HEK293 (cell line): ENCODE measurements around the gene TASP1.

Experiments used
- CTCF ChIA-PET: fragments of 350-600 bp; formaldehyde crosslinking; extraction: SDS; loops from one replicate; lab custom pipeline; 2021; ENCODE audit warnings: antibody characterized with exemption; lab: Yijun Ruan, JAX
- POLR2A ChIA-PET: fragments of 300-600 bp; formaldehyde crosslinking; extraction: SDS; loops from one replicate; lab custom pipeline; 2020; ENCODE audit warnings: antibody characterized with exemption, inconsistent platforms; lab: Yijun Ruan, JAX
- H3K27ac ChIP-seq: fragments of 200-500 bp; sonication (Bioruptor generic); 2 replicates; pipeline ENCODE4 v1.5.1; 2014; ENCODE audit warnings: low read depth, low read length, control low read depth, inconsistent platforms; ENCODE audit errors: extremely low read depth
- H3K36me3 ChIP-seq, 2 experiments: fragments of 200-500 bp in 1 of 2; sonication (Bioruptor generic) in 1 of 2; 1 replicate in 1 of 2; 2 replicates in 1 of 2; pipeline ENCODE4 v1.5.1; 2014 to 2017; ENCODE audit warnings: inconsistent platforms in 2 of 2, low read length in 2 of 2; ENCODE audit not compliant: control insufficient read depth in 2 of 2, insufficient read depth in 1 of 2
- H3K4me1 ChIP-seq: fragments of 200-500 bp; sonication (Bioruptor generic); 2 replicates; pipeline ENCODE4 v1.5.1; 2014; ENCODE audit warnings: mild to moderate bottlenecking, low read length, inconsistent platforms; ENCODE audit not compliant: control insufficient read depth, insufficient read depth
- H3K4me3 ChIP-seq: 2 replicates; pipeline ENCODE4 v1.5.1; 2011; ENCODE audit warnings: low read depth, mild to moderate bottlenecking, control low read depth, low read length, moderate library complexity
- H3K9me3 ChIP-seq: fragments of 200-500 bp; sonication (Bioruptor generic); 2 replicates; pipeline ENCODE4 v1.5.1; 2014; ENCODE audit warnings: low read depth, low read length, inconsistent platforms; ENCODE audit not compliant: control insufficient read depth, insufficient read depth
- FEZF1 ChIP-seq: fragments of 450-650 bp; formaldehyde crosslinking; IDR thresholded peaks from 2 replicates; pipeline ENCODE4 v1.5.1; 2016; ENCODE audit warnings: missing biosample characterization, missing genetic modification characterization
- GLIS2 ChIP-seq: fragments of 450-650 bp; formaldehyde crosslinking; IDR thresholded peaks from 2 replicates; pipeline ENCODE4 v1.5.1; 2016; ENCODE audit warnings: missing biosample characterization, missing genetic modification characterization
- HOXA7 ChIP-seq: sonication (generic); formaldehyde crosslinking; IDR thresholded peaks from 2 replicates; pipeline ENCODE4 v1.8.1; 2022; ENCODE audit warnings: missing genetic modification reagents, borderline replicate concordance
- MYNN ChIP-seq: fragments of 450-650 bp; formaldehyde crosslinking; IDR thresholded peaks from 2 replicates; pipeline ENCODE4 v1.5.1; 2016; ENCODE audit warnings: missing biosample characterization, missing genetic modification characterization, borderline replicate concordance
- MZF1 ChIP-seq: fragments of 450-650 bp; formaldehyde crosslinking; IDR thresholded peaks from 2 replicates; pipeline ENCODE4 v1.5.1; 2017; ENCODE audit warnings: missing biosample characterization, missing genetic modification characterization, borderline replicate concordance
- RBAK ChIP-seq: fragments of 450-650 bp; formaldehyde crosslinking; IDR thresholded peaks from 2 replicates; pipeline ENCODE4 v1.5.1; 2016; ENCODE audit warnings: missing biosample characterization, missing genetic modification characterization
- SP2 ChIP-seq: fragments of 450-650 bp; formaldehyde crosslinking; IDR thresholded peaks from 2 replicates; pipeline ENCODE4 v1.5.1; 2016; ENCODE audit warnings: missing biosample characterization, missing genetic modification characterization
- SP3 ChIP-seq: fragments of 450-650 bp; formaldehyde crosslinking; IDR thresholded peaks from 2 replicates; pipeline ENCODE4 v1.5.1; 2016; ENCODE audit warnings: missing biosample characterization, missing genetic modification characterization
- ZBTB20 ChIP-seq: fragments of 450-650 bp; formaldehyde crosslinking; IDR thresholded peaks from 2 replicates; pipeline ENCODE4 v1.5.1; 2016; ENCODE audit warnings: missing biosample characterization, missing genetic modification characterization
- ZBTB48 ChIP-seq: fragments of 450-650 bp; formaldehyde crosslinking; IDR thresholded peaks from 2 replicates; pipeline ENCODE4 v1.5.1; 2016; ENCODE audit warnings: missing biosample characterization, missing genetic modification characterization
- ZFP69B ChIP-seq: fragments of 450-650 bp; formaldehyde crosslinking; IDR thresholded peaks from 2 replicates; pipeline ENCODE4 v1.5.1; 2016; ENCODE audit warnings: missing biosample characterization, missing genetic modification characterization
- ZNF146 ChIP-seq: fragments of 450-650 bp; formaldehyde crosslinking; IDR thresholded peaks from 2 replicates; pipeline ENCODE4 v1.5.1; 2016; ENCODE audit warnings: missing biosample characterization, missing genetic modification characterization
- ZNF155 ChIP-seq: fragments of 450-650 bp; formaldehyde crosslinking; IDR thresholded peaks from 2 replicates; pipeline ENCODE4 v1.5.1; 2016; ENCODE audit warnings: missing biosample characterization, missing genetic modification characterization
- ZNF335 ChIP-seq: fragments of 450-650 bp; formaldehyde crosslinking; conservative IDR thresholded peaks from 2 replicates; pipeline ENCODE4 v1.5.1; 2016; ENCODE audit warnings: missing biosample characterization, missing genetic modification characterization
- ZNF341 ChIP-seq: fragments of 450-650 bp; formaldehyde crosslinking; IDR thresholded peaks from 2 replicates; pipeline ENCODE4; 2016; ENCODE audit warnings: low read depth, missing biosample characterization, missing genetic modification characterization
- ZNF510 ChIP-seq: fragments of 450-650 bp; formaldehyde crosslinking; IDR thresholded peaks from 2 replicates; pipeline ENCODE4 v1.5.1; 2018; ENCODE audit warnings: mild to moderate bottlenecking, missing genetic modification characterization, missing biosample characterization; ENCODE audit not compliant: insufficient replicate concordance
- ZNF521 ChIP-seq: fragments of 450-650 bp; formaldehyde crosslinking; IDR thresholded peaks from 2 replicates; pipeline ENCODE4 v1.5.1; 2017; ENCODE audit warnings: missing biosample characterization, mild to moderate bottlenecking, missing genetic modification characterization
- ZNF549 ChIP-seq: fragments of 450-650 bp; IDR thresholded peaks from 2 replicates; pipeline ENCODE4 v1.5.1; 2018; ENCODE audit warnings: missing biosample characterization, missing genetic modification characterization, mild to moderate bottlenecking, inconsistent platforms, moderate library complexity
- ZNF561 ChIP-seq: fragments of 450-650 bp; IDR thresholded peaks from 2 replicates; pipeline ENCODE4 v1.5.1; 2018; ENCODE audit warnings: missing biosample characterization, missing genetic modification characterization, borderline replicate concordance
- ZNF621 ChIP-seq: fragments of 450-650 bp; formaldehyde crosslinking; IDR thresholded peaks from 2 replicates; pipeline ENCODE4 v1.5.1; 2017; ENCODE audit warnings: missing biosample characterization, missing genetic modification characterization
- ZNF629 ChIP-seq: fragments of 450-650 bp; formaldehyde crosslinking; IDR thresholded peaks from 2 replicates; pipeline ENCODE4 v1.5.1; 2017; ENCODE audit warnings: missing biosample characterization, missing genetic modification characterization
- ZNF76 ChIP-seq: fragments of 450-650 bp; formaldehyde crosslinking; IDR thresholded peaks from 2 replicates; pipeline ENCODE4; 2016; ENCODE audit warnings: low read depth, missing biosample characterization, missing genetic modification characterization, borderline replicate concordance
- TF ChIP-seq, protein P1 (sequence below): fragments of 450-650 bp; formaldehyde crosslinking; IDR thresholded peaks from 2 replicates; pipeline ENCODE4 v1.5.1; 2016; ENCODE audit warnings: missing biosample characterization, missing genetic modification characterization
- TF ChIP-seq, protein P2 (sequence below): fragments of 450-650 bp; formaldehyde crosslinking; IDR thresholded peaks from 2 replicates; pipeline ENCODE4 v1.5.1; 2016; ENCODE audit warnings: missing biosample characterization, missing genetic modification characterization
- TF ChIP-seq, protein P3 (sequence below): fragments of 450-650 bp; IDR thresholded peaks from 2 replicates; pipeline ENCODE4 v1.5.1; 2018; ENCODE audit warnings: missing biosample characterization, mild to moderate bottlenecking, missing genetic modification characterization
- TF ChIP-seq, protein P4 (sequence below): fragments of 450-650 bp; formaldehyde crosslinking; optimal IDR thresholded peaks from 2 replicates; pipeline ENCODE3; 2016; ENCODE audit warnings: missing biosample characterization, mild to moderate bottlenecking, missing genetic modification characterization
- TF ChIP-seq, protein P5 (sequence below): sonication (generic); formaldehyde crosslinking; IDR thresholded peaks from 2 replicates; pipeline ENCODE4 v1.8.1; 2022; ENCODE audit warnings: mild to moderate bottlenecking, moderate library complexity, missing genetic modification reagents

TASP1 gene, protein sequence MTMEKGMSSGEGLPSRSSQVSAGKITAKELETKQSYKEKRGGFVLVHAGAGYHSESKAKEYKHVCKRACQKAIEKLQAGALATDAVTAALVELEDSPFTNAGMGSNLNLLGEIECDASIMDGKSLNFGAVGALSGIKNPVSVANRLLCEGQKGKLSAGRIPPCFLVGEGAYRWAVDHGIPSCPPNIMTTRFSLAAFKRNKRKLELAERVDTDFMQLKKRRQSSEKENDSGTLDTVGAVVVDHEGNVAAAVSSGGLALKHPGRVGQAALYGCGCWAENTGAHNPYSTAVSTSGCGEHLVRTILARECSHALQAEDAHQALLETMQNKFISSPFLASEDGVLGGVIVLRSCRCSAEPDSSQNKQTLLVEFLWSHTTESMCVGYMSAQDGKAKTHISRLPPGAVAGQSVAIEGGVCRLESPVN

DNA sequence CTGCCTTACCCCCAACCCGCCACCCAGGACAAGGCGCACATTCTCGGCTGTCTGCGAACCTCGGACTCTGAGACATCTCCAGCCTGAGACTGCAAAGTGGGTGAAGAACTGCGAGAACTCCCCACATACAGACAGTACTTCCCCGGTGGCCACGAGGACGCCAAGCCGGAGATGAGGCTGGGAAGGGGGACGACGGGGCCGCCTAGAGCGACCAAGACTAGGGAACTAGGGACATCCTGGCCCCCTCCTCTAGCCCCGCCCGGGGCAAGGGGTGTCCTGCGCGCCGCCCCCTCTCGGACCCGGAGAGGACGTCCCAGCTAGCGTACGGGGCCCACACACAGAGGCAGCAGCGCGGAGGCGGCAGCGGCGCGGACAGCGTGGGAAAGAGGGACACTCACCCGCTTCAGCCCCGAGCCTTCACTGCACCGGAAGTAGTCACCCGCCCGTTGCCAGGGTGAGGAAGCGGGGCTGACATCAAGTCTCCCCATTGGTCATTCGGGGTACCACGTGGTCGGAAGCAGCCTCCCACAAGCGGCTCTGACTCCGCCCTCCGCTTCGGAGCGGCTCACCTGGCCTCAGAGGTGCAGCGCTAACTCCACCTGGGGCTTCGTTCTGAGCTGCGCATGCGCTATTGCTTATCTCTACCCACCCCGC is at the start of gene TASP1:
Gene TASP1 (minus strand): TSS at position 437 of the 654 bp plus-strand sequence. CDS start 8,854 bp downstream, outside the sequence.
- H3K9me3 ChIP-seq, result no peaks in the 10 kb centered on the region
- ChIA-PET POLR2A (interaction anchor here (0.6 to 1.3 kb wide), 2 partner anchors 80 to 146 kb away, joined by 4 read pairs; partner anchors contain the start of genes ESF1 and NDUFAF5), CTCF (interaction anchor here (0.6 to 1.1 kb wide), 3 partner anchors 133 to 519 kb away, joined by 3 to 4 read pairs (median 4); no protein-coding TSS in a partner anchor)
- H3K4me3 ChIP-seq, result peak within 1 kb of the TSS; percentile 92
- H3K4me1 ChIP-seq, result no peaks in the 10 kb centered on the region; the same call in 1 of the 2 replicates
- H3K27ac ChIP-seq, result peak within 1 kb of the TSS; percentile 75
- no peaks in the 10 kb centered on the region for H3K36me3 ChIP-seq
- TF ChIP-seq ZFP69B (tag by site-specific recombination), result peak; percentile 77; the same call in 1 of the 2 replicates
- no peak for TF ChIP-seq ZNF561 (tag by site-specific recombination)
- TF ChIP-seq ZNF155 (tag by site-specific recombination), result no peak
- TF ChIP-seq, protein P1, sequence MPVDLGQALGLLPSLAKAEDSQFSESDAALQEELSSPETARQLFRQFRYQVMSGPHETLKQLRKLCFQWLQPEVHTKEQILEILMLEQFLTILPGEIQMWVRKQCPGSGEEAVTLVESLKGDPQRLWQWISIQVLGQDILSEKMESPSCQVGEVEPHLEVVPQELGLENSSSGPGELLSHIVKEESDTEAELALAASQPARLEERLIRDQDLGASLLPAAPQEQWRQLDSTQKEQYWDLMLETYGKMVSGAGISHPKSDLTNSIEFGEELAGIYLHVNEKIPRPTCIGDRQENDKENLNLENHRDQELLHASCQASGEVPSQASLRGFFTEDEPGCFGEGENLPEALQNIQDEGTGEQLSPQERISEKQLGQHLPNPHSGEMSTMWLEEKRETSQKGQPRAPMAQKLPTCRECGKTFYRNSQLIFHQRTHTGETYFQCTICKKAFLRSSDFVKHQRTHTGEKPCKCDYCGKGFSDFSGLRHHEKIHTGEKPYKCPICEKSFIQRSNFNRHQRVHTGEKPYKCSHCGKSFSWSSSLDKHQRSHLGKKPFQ, result no peak
- no peak for TF ChIP-seq ZNF146
- peak; percentile 58 for TF ChIP-seq SP3 (tag by site-specific recombination)
- TF ChIP-seq ZBTB20 (tag by site-specific recombination), result peak; percentile 56; the same call in 1 of the 2 replicates
- TF ChIP-seq ZNF341 (tag by site-specific recombination), result peak; percentile 15; the same call in 1 of the 2 replicates
- TF ChIP-seq, protein P2, sequence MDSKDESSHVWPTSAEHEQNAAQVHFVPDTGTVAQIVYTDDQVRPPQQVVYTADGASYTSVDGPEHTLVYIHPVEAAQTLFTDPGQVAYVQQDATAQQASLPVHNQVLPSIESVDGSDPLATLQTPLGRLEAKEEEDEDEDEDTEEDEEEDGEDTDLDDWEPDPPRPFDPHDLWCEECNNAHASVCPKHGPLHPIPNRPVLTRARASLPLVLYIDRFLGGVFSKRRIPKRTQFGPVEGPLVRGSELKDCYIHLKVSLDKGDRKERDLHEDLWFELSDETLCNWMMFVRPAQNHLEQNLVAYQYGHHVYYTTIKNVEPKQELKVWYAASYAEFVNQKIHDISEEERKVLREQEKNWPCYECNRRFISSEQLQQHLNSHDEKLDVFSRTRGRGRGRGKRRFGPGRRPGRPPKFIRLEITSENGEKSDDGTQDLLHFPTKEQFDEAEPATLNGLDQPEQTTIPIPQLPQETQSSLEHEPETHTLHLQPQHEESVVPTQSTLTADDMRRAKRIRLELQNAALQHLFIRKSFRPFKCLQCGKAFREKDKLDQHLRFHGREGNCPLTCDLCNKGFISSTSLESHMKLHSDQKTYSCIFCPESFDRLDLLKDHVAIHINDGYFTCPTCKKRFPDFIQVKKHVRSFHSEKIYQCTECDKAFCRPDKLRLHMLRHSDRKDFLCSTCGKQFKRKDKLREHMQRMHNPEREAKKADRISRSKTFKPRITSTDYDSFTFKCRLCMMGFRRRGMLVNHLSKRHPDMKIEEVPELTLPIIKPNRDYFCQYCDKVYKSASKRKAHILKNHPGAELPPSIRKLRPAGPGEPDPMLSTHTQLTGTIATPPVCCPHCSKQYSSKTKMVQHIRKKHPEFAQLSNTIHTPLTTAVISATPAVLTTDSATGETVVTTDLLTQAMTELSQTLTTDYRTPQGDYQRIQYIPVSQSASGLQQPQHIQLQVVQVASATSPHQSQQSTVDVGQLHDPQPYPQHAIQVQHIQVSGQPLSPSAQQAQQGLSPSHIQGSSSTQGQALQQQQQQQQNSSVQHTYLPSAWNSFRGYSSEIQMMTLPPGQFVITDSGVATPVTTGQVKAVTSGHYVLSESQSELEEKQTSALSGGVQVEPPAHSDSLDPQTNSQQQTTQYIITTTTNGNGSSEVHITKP, result peak; percentile 61
- no peak for TF ChIP-seq FEZF1
- TF ChIP-seq, protein P3, sequence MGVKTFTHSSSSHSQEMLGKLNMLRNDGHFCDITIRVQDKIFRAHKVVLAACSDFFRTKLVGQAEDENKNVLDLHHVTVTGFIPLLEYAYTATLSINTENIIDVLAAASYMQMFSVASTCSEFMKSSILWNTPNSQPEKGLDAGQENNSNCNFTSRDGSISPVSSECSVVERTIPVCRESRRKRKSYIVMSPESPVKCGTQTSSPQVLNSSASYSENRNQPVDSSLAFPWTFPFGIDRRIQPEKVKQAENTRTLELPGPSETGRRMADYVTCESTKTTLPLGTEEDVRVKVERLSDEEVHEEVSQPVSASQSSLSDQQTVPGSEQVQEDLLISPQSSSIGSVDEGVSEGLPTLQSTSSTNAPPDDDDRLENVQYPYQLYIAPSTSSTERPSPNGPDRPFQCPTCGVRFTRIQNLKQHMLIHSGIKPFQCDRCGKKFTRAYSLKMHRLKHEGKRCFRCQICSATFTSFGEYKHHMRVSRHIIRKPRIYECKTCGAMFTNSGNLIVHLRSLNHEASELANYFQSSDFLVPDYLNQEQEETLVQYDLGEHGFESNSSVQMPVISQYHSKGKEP (tag by site-specific recombination), result no peak
- no peak for TF ChIP-seq ZNF510 (tag by site-specific recombination)
- no peak for TF ChIP-seq ZNF521 (tag by site-specific recombination)
- TF ChIP-seq MZF1 (tag by site-specific recombination), result no peak
- peak; percentile 89 for TF ChIP-seq SP2 (tag by site-specific recombination)
- TF ChIP-seq ZBTB48 (tag by site-specific recombination), result no peak
- no peak for TF ChIP-seq ZNF621
- TF ChIP-seq, protein P4, sequence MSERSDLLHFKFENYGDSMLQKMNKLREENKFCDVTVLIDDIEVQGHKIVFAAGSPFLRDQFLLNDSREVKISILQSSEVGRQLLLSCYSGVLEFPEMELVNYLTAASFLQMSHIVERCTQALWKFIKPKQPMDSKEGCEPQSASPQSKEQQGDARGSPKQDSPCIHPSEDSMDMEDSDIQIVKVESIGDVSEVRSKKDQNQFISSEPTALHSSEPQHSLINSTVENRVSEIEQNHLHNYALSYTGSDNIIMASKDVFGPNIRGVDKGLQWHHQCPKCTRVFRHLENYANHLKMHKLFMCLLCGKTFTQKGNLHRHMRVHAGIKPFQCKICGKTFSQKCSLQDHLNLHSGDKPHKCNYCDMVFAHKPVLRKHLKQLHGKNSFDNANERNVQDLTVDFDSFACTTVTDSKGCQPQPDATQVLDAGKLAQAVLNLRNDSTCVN (tag by site-specific recombination), result peak; percentile 54
- no peak for TF ChIP-seq HOXA7
- TF ChIP-seq ZNF629 (tag by site-specific recombination), result peak; percentile 69; the same call in 1 of the 2 replicates
- TF ChIP-seq ZNF76 (tag by site-specific recombination), result peak; percentile 43; the same call in 1 of the 2 replicates
- TF ChIP-seq GLIS2 (tag by site-specific recombination), result peak; percentile 77; the same call in 1 of the 2 replicates
- no peak for TF ChIP-seq ZNF549 (tag by site-specific recombination)
- TF ChIP-seq ZNF335 (tag by site-specific recombination), result peak; percentile 84
- TF ChIP-seq RBAK (tag by site-specific recombination), result no peak
- TF ChIP-seq MYNN (tag by site-specific recombination), result no peak
- TF ChIP-seq, protein P5, sequence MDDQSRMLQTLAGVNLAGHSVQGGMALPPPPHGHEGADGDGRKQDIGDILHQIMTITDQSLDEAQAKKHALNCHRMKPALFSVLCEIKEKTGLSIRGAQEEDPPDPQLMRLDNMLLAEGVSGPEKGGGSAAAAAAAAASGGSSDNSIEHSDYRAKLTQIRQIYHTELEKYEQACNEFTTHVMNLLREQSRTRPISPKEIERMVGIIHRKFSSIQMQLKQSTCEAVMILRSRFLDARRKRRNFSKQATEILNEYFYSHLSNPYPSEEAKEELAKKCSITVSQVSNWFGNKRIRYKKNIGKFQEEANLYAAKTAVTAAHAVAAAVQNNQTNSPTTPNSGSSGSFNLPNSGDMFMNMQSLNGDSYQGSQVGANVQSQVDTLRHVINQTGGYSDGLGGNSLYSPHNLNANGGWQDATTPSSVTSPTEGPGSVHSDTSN, result 0 out of 2 replicates have a peak, but pooled peaks have one; percentile 40
